ENCODE data around the gene SUN1. TPM values are rescaled to one million over a fixed set of nuclear protein-coding genes. Genes with fewer than 3 reads are reported as not detected.

SUN1 gene
- total RNA-seq, 4 donors from 2014 or later = 139 to 624 (median 446) TPM

GRCh38 chr7:917255-918117 is 85.2 kb downstream of the SUN1 start:
- H3K4me3 ChIP-seq = no peak overlapping the region
- H3K27me3 ChIP-seq = no peaks in the 10 kb centered on the region
- TF ChIP-seq CTCF (IDR thresholded peaks at IDR 0.05) = no peak
- TF ChIP-seq POLR2A (IDR thresholded peaks at IDR 0.05) = no peak
- H3K9me3 ChIP-seq = no peaks in the 10 kb centered on the region
- no peak for DNase-seq
- no peak overlapping the region for H3K27ac ChIP-seq
- H3K36me3 ChIP-seq = no peaks in the 10 kb centered on the region
- intact Hi-C loops (cut with DNase I; ENCODE audit: low total_unique reads) = no loop called here
- H3K4me1 ChIP-seq = peaks cover 0 to 7% of the 10 kb centered on the region in 2 donors

DNA sequence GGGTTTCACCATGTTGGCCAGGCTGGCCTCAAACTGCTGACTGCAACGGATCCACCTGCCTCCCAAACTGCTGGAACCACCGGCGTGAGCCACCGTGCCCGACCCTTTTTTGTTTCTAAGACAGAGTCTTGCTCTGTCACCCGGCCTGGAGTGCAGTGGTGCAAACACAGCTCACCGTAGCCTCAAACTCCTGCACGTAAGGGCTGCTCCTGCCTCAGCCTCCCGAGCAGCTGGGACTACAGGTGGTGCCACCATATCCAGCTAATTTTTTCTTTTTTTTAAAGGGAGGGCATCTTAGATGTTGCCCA is 85.8 kb downstream of the SUN1 start:
- intact Hi-C loops (cut with DNase I; ENCODE audit: low total_unique reads) = no loop called here
- no peak for TF ChIP-seq CTCF (IDR thresholded peaks at IDR 0.05)
- no peak for TF ChIP-seq POLR2A (IDR thresholded peaks at IDR 0.05)
- no peaks in the 10 kb centered on the region for H3K27me3 ChIP-seq
- DNase-seq = peak in 1 of 2 donors; percentile 3
- H3K36me3 ChIP-seq = no peaks in the 10 kb centered on the region
- H3K9me3 ChIP-seq = no peaks in the 10 kb centered on the region
- H3K27ac ChIP-seq = no peak overlapping the region
- H3K4me1 ChIP-seq = peaks cover 0 to 7% of the 10 kb centered on the region in 2 donors
- H3K4me3 ChIP-seq = no peak overlapping the region

GRCh38 chr7:918441-919113 is 86.3 kb downstream of the SUN1 start:
- Histone ChIP-seq H3K4me3 (no peak overlapping the region), H3K27ac (no peak overlapping the region), H3K9me3 (no peaks in the 10 kb centered on the region), H3K36me3 (no peaks in the 10 kb centered on the region), H3K27me3 (no peaks in the 10 kb centered on the region), H3K4me1 (peaks cover 0 to 7% of the 10 kb centered on the region in 2 donors)
- intact Hi-C loops (cut with DNase I; ENCODE audit: low total_unique reads) = no loop called here
- DNase-seq = peak in 1 of 2 donors; percentile 8
- no peak for TF ChIP-seq CTCF (IDR thresholded peaks at IDR 0.05)

GRCh38 chr7:919114-919442 is 86.8 kb downstream of the SUN1 start:
- intact Hi-C loops (cut with DNase I; ENCODE audit: low total_unique reads) = no loop called here

More at GRCh38 chr7:919114-919442, 86.8 kb downstream of the SUN1 start:
- no peak for TF ChIP-seq CTCF (IDR thresholded peaks at IDR 0.05)
- no peak for TF ChIP-seq POLR2A (IDR thresholded peaks at IDR 0.05)
- Histone ChIP-seq H3K27me3 (no peaks in the 10 kb centered on the region), H3K27ac (no peak overlapping the region), H3K4me1 (peaks cover 0 to 7% of the 10 kb centered on the region in 2 donors), H3K4me3 (no peak overlapping the region), H3K36me3 (no peaks in the 10 kb centered on the region), H3K9me3 (no peaks in the 10 kb centered on the region)
- peak in 1 of 2 donors; percentile 11 for DNase-seq

Data from uterus (tissue), 4 donors.